DND-41 (cell line): Measurements from ENCODE around the gene GRIP2.

Experiments
- CTCF ChIP-seq: IDR thresholded peaks from 2 replicates; pipeline ENCODE4 v1.5.1; 2012; ENCODE audit warnings: borderline replicate concordance, low read length, moderate library complexity, mild to moderate bottlenecking; ENCODE audit not compliant: poor library complexity, severe bottlenecking; ENCODE audit errors: extremely low read depth
- EZH2 ChIP-seq: IDR thresholded peaks from 3 replicates; pipeline ENCODE4 v1.6.1; 2012; ENCODE audit warnings: borderline replicate concordance, low read depth, mild to moderate bottlenecking, moderate library complexity, low read length, inconsistent platforms; ENCODE audit not compliant: severe bottlenecking

GRCh38 chr3:14506626-14507304, 33.4 kb downstream of the GRIP2 start:
- TF ChIP-seq CTCF (no peak), EZH2 (no peak)
